Body of pancreas (tissue), 4 donors: ENCODE results near the gene SNCG.

ENCODE experiments used
- CTCF ChIP-seq, 7 experiments: fragments of 450-650 bp in 4 of 7; fragments of 200-600 bp in 3 of 7; sonication (generic) in 3 of 7; IDR thresholded peaks; one replicate each; pipeline ENCODE4 v1.5.1; 2016 to 2019; ENCODE audit warnings: antibody characterized with exemption in 7 of 7
- POLR2A ChIP-seq, 3 donors: fragments of 450-650 bp; IDR thresholded peaks; one replicate each; pipeline ENCODE4 v1.6.1; 2016; ENCODE audit warnings: antibody characterized with exemption in 3 of 3, mild to moderate bottlenecking in 2 of 3

GRCh38 chr10:86951184-86951761 is 7.1 kb upstream of the SNCG start:
- TF ChIP-seq CTCF (IDR thresholded peaks at IDR 0.05), result no peak
- TF ChIP-seq POLR2A (IDR thresholded peaks at IDR 0.05), result no peak
